GM18508 (cell line): ENCODE measurements around the gene PROSER3.
"Not testable (repeated sequence)": the region's sequence is repeated elsewhere in the genome, so short reads cannot be mapped to it uniquely, and the experiment has no call there.

Experiments used
- ATAC-seq: cut with Tn5 transposase; IDR thresholded peaks from one replicate; pipeline ENCODE4 v1.9.1; 2021; ENCODE audit warnings: moderate number of reproducible peaks; ENCODE audit not compliant: insufficient read depth, unreplicated experiment

Gene PROSER3

GRCh38 chr19:35788205-35788960 is 30.4 kb downstream of the PROSER3 start:
- no peak for ATAC-seq

GRCh38 chr19:35789195-35789977 is 31.4 kb downstream of the PROSER3 start:
- no peak for ATAC-seq

- ATAC-seq = no peak
These were observed 32.3 kb downstream of the PROSER3 start for GRCh38 chr19:35789978-35790944.

DNA sequence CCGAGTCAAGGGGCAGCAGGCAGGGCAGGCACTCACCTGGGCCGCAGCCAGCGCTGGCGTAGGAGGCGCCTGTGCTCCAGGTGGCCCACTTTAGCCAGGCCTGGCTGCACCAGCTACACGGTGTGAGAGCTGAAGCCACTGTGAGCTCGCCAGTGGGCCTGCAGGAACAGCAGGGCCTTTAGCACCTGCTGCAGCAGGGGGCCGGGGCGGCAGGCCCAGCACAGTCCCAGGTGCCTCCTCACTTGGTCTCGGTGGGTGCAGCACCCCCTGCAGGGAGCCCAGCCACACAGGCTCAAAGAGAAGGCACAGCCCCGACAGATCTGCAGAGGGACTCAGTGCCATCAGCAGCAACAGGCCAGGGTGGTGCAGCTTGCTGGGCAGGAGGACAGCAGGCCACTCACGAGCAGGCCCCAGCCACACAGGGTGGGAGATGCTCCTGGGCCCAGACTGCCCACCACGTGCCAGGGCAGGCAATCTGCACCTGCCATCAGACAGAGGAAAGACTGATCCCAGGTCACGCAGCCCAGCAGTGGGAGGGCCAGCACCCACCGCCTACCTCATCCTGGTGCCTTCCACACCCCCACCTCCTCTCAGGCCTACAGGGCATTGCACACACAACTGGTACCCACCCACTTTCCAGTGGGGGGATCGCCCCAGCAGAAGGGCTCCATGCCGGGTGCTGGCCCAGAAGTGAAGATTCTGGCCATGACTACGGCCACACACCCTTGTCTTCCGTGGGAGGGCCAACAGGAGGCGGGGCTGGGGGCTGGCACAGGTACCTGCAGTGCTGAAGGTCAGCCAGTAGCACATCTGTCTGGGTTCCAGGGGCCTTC is 33.2 kb downstream of the PROSER3 start:
- no peak for ATAC-seq

- ATAC-seq = no peak
These were observed 33.9 kb downstream of the PROSER3 start for GRCh38 chr19:35791814-35792279.

DNA sequence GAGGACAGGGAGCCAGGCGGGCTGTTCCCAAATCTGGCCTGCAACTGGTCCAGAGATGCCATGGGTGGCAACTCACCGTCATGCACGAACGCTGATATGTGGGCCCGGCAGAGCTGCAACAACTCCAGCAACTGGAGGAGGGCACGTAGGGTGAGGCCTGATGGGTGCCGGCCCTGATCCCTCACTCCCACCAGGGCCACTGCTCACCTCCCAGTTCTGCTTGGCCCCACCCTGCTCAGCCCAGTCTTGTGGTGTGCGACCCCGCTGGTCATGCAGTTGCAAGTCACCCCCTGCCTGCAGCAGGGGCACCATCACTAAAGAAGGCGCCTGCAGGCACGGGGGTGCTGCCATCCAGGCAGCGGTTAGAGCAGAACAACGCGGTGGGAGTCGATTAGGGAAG is 34.3 kb downstream of the PROSER3 start:
- no peak for ATAC-seq

- no peak for ATAC-seq
These were observed 34.9 kb downstream of the PROSER3 start for GRCh38 chr19:35792888-35793287.

DNA sequence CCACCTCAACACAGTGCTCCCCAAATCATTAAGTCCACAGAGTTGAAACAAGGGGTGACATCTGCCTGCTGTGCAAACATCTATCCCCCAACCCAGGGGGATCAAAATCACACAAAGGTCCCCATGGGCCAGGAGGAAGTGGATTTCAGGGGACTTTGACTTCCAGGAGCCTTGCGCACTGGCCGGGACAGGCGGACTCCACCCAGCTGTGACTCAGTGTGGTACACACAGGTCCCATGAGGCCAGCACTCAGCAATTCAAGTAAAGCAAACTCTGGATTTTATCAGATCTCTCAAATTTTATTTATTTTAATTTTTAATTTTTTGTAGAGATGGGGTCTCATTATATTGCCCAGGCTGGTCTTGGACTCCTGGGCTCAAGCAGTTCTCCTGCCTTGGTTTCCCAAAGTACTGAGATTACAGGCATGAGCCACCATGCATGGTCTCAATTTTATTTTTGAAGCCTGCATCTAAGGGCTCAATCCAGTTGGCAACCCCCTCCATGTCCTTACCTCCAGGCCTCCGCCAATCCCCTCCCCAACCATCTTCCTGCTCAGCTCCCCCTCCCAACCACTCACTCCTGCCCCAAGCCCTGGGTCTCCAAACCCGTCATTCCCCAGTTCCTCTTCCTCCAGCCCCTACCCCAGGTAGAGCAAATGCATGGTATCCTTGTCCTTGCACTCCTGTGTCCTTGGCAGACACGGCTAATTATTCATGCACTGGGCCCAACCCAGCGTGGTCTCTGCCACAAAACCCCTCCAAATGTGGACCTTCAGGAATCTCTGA is 35.6 kb downstream of the PROSER3 start:
- no peak for ATAC-seq

DNA sequence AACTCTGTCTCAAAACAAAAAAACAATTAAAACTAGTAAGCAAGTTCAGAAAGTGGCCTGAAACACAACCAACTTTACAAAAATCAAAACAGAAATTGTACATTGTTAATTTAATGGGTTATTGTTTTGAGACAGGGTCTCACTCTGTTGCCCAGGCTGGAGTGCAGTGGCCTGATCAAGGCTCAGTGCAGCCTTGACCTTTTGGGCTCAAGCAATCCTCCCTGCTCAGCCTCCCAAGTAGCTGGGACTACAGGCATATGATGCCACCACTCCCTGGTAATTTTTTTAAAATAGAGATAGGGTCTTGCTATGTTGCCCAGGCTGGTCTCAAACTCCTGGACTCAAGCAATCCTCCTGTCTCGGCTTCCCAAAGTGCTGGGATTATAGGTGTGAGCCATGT is 37.6 kb downstream of the PROSER3 start:
- ATAC-seq = not testable (repeated sequence)

DNA sequence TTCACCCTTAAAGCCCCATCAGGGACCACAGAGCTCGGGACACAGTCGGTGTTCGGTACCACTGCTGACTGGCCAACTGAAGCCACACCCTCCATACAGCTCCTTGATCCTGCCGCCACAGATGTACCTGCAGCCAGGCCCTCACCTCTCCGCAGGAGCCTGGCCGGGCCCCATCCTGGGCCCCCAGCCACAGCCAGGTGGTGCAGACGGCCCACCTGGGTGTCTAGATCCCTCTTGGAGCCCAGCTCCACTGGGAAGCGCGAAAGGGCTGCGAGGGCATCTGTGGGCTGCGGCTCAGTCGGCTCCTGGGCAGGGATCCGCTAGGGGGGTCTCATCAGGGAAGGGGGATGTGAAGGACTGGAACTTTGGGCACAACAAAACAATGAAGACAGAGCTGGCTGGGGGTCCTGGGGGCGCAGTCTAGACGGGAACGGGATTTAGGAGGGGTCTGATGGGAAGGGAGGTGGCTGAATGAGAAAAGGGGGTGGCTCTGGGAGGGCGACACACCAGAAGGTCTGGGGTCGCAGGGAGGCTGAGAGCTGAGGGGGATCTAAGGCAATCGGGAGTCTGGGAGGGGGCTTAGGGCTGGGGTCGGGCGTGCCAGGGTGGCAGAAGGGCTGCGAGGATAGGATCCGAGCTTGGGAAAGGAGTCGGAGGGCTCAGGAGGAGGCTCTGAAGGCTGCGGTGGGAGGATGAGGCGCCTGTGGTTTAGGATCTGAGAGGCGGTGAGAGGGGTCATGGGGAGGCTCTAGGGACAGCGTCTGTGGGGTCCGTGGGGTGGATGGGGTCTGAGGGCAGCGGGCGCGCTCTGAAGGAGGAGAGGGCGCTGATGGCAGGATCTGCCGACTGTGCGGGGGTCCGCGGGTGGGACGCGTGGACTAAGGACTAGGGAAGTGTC is 38.9 kb downstream of the PROSER3 start:
- ATAC-seq = no peak

- no peak for ATAC-seq
These were observed 39.7 kb downstream of the PROSER3 start for GRCh38 chr19:35797663-35798062.

GRCh38 chr19:35801828-35802227 is 43.9 kb downstream of the PROSER3 start:
- ATAC-seq = no peak

DNA sequence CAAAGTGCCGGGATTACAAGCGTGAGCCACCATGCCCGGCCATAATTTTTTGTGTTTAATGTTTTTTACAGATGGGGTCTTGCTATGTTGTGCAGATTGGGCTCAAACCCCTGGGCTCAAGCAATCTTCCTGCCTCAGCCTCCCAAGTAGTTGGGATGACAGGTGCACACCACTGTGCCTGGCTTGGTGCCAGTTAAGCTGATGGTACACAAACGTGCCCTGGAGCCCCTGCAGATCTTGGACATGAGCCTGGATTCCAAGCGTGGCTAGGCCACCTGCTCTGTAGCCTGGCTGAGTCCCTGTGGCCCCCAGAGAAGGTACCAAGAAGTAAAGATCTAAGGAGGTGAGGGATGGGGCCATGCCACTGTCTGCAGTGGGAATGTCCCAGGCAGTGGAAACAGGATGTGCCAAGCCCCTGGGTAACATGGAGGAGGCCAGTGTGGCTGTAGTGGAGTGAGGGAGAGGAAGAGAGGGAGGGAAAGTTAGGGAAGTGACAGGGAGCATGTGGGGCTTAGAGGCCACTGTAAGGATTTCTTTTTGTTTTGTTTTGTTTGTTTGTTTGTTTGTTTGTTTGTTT is 47.6 kb downstream of the PROSER3 start:
- ATAC-seq = no peak

DNA sequence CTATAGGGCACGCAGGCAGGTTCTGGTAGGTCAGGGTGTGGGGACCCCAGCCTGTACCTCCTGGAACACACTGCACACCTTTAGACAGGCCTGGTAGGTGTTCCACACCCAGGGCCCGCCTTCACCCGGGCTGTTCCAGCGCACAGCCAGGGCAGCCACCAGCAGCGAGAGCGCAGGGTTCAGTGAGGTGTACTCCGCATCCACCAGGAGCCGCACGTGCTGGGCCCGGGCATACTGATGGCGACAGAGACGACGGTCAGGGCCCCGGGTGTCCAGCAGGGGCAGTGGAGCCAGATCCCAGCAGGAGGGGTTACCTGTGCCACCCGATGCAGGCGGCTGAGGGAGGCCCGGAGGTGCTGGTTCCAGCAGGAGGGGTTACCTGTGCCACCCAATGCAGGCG is 48.6 kb downstream of the PROSER3 start:
- ATAC-seq = no peak

GRCh38 chr19:35807633-35808032 is 49.7 kb downstream of the PROSER3 start:
- no peak for ATAC-seq

DNA sequence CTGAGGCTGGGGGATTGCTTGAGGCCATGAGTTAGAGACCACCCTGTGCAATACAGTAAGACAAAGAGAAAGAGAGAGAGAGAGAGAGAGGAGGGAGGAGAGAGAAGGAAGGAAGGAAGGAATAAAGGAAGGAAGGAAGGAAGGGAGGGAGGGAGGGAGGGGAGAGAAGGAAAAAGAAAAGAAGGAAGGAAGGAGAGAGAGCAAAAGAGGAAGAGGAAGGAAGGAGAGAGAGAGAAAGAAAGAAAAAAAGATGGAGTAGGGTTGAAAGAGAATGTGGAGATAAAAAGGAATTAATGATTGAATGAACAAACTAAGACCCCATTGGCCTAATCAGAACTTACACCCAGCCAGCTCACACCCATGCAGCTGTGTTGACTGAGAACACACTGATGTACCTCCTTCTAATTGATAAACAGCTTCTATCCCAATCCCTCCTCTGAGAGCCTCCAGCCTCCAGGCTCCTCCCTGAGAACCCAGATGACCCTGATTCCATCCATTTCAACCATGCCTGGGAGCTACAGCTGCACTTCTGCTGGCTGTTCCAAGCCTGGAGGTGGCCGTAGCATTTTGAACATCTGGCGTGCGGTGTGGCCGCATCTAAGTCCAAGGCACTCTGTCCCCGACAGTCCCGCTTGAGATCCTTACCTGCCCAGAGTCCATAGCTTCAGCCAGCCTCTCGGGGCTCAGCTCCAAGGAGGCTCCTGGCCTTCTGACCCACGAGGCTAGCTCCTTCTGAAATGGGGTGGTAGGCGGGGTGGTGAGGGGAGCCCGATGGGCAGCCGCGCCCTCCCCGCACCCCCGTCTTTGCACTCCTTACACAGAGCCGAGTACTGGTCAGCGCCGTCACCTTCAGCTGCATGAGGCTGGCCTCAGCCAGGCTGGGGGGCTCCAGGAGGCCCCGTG is 53.6 kb downstream of the PROSER3 start:
- no peak for ATAC-seq
